Measurements from ENCODE around the gene TULP3. TPM values are rescaled to one million over a fixed set of nuclear protein-coding genes. Genes with fewer than 3 reads are reported as not detected.

Gene TULP3
- total RNA-seq, 1 donor: 41.5 TPM

DNA sequence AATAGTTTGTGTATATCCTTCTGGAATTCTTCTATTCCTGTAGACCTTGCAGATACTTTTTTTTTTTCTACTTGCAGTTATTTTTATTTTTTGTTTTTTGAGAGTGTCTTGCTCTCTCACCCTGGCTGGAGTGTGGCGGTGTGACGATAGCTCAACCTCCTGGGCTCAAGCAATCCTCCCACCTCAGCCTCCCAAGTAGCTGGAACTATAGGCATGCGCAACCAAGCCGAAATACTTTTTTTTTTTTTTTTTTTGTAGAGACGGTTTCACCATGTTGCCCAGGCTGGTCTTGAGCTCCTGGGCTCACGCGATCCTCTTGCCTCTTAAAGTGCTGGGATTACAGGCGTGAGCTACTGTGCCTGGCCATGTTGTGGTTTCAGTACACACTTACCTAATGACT lies 10.0 kb downstream of the TULP3 start:
- no peak overlapping the region for H3K4me3 ChIP-seq (ENCODE audit: low read depth, low read length)
- TF ChIP-seq CTCF (IDR thresholded peaks at IDR 0.05; ENCODE audit: insufficient read depth, low read depth, low read length): no peak
- DNase-seq (ENCODE audit: low read depth): no peak

GRCh38 chr12:2902272-2902880 lies 11.7 kb downstream of the TULP3 start:
- no peak overlapping the region for H3K4me3 ChIP-seq (ENCODE audit: low read depth, low read length)
- TF ChIP-seq CTCF (IDR thresholded peaks at IDR 0.05; ENCODE audit: insufficient read depth, low read depth, low read length): no peak
- DNase-seq (ENCODE audit: low read depth): peak; percentile 66

- H3K4me3 ChIP-seq (ENCODE audit: low read depth, low read length): no peak overlapping the region
- no peak for TF ChIP-seq CTCF (IDR thresholded peaks at IDR 0.05; ENCODE audit: insufficient read depth, low read depth, low read length)
- DNase-seq (ENCODE audit: low read depth): no peak
These were observed 13.6 kb downstream of the TULP3 start for GRCh38 chr12:2904260-2904659.

DNA sequence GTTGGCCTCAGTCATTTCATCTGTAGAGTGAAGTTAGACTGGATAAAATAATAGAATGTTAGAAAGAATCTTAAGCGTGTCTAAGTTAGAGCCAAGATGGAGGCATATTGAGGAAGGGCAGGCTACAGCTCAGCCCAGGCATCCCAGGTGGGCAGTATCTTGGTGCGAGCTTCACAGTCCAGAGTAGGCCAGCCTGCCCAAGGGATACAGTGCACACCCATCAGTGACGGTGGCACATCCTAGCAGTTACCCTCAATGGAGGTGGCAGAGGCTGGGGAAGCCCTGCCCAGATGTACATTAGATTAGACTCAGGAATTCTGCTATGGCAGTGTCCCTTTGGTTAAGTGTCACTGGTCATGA lies 21.5 kb downstream of the TULP3 start:
- H3K4me3 ChIP-seq (ENCODE audit: low read depth, low read length): no peak overlapping the region
- no peak for TF ChIP-seq CTCF (IDR thresholded peaks at IDR 0.05; ENCODE audit: insufficient read depth, low read depth, low read length)
- DNase-seq (ENCODE audit: low read depth): no peak

DNA sequence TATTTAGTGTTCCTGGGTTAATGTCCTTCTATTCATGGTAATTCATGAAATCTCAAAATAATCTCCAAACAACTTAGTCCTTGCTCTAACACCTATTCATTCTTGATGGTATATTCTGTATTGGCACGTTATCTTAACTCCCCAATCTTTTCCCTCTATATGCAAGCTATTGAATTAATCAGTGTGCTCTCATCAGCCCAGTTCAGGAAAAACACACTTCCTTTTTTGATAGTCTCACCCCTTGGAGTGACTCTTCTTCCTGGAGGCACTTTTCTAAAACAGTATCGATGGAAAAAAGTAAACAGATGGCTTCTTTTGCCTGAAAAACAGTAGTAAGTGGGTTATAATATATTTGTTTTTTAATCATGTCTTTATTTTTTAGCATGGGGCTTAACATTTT lies 28.6 kb downstream of the TULP3 start:
- H3K4me3 ChIP-seq (ENCODE audit: low read depth, low read length): no peak overlapping the region
- no peak for TF ChIP-seq CTCF (IDR thresholded peaks at IDR 0.05; ENCODE audit: insufficient read depth, low read depth, low read length)
- no peak for DNase-seq (ENCODE audit: low read depth)

- TF ChIP-seq CTCF (IDR thresholded peaks at IDR 0.05; ENCODE audit: insufficient read depth, low read depth, low read length): no peak
- DNase-seq (ENCODE audit: low read depth): peak; percentile 4
- H3K4me3 ChIP-seq (ENCODE audit: low read depth, low read length): no peak overlapping the region
These were observed 31.6 kb downstream of the TULP3 start for GRCh38 chr12:2922329-2922728.

- DNase-seq (ENCODE audit: low read depth): no peak
- no peak for TF ChIP-seq CTCF (IDR thresholded peaks at IDR 0.05; ENCODE audit: insufficient read depth, low read depth, low read length)
- no peak overlapping the region for H3K4me3 ChIP-seq (ENCODE audit: low read depth, low read length)
These were observed 32.4 kb downstream of the TULP3 start for GRCh38 chr12:2923057-2923456.
